HFFc6 (cell line): ENCODE data around the gene KIRREL3. TPM values are rescaled to one million over a fixed set of nuclear protein-coding genes. Genes with fewer than 3 reads are reported as not detected.

Experiments
- DNase-seq: peaks from one replicate; pipeline ENCODE4 v3.0.0-alpha.2; 2018
- H3K27ac Mint-ChIP-seq: 2 replicates; pipeline ENCODE4 v1.8.0; 2020; ENCODE audit warnings: mild to moderate bottlenecking, mixed read lengths
- H3K27me3 Mint-ChIP-seq: 2 replicates; pipeline ENCODE4 v1.8.0; 2021; ENCODE audit warnings: mild to moderate bottlenecking, moderate library complexity, mixed read lengths; ENCODE audit not compliant: insufficient read depth
- H3K36me3 Mint-ChIP-seq: 2 replicates; pipeline ENCODE4 v1.8.0; 2021; ENCODE audit warnings: low read depth, mixed read lengths
- H3K4me1 Mint-ChIP-seq: 2 replicates; pipeline ENCODE4 v1.8.0; 2020; ENCODE audit warnings: low read depth, mixed read lengths
- H3K4me3 Mint-ChIP-seq: 2 replicates; pipeline ENCODE4 v1.8.0; 2020; ENCODE audit warnings: mild to moderate bottlenecking, moderate library complexity, mixed read lengths
- H3K9me3 Mint-ChIP-seq: 2 replicates; pipeline ENCODE4 v1.8.0; 2020; ENCODE audit warnings: mild to moderate bottlenecking, mixed read lengths
- total RNA-seq, 6 experiments: library from RNA; stranded (reverse); fragmentation: NEBNext Ultra II Directional; extraction: Animal tissue kit (Norgen Biotek cat#: 25700); gene quantifications; 2 replicates in 1 of 6; 3 replicates in 5 of 6; pipeline ENCODE4 v1.2.3, GENCODE V29; 2021
- TF ChIP-seq, protein P1 (sequence below): fragments of 200-600 bp; sonication (generic); IDR thresholded peaks from 2 replicates; pipeline ENCODE4 v1.5.0; 2021; ENCODE audit warnings: antibody characterized with exemption, mild to moderate bottlenecking

The KIRREL3 gene
- total RNA-seq, 6 experiments from 2014 or later = 22.2 to 38.2 (median 33.2) TPM

DNA sequence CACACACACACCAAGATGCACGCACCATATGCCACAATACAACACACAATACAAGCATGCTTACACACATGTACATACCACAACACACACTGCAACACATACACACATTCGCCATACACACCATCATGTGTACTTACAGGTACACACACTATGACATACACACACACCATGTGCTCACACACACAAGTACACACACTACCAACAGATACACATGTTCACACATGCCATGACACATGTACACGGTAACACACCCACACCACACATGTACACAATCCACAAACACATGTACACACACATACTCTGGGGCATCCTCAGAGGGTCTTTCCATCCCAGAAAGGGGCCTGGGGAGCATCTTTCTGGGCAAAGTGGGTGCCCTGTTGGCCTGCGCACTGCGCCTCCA is 562.8 kb downstream of the KIRREL3 start:
- Mint-ChIP-seq H3K9me3 (no peaks in the 10 kb centered on the region), H3K27ac (no peak overlapping the region), H3K4me1 (peaks cover 5% of the 10 kb centered on the region), H3K4me3 (no peak overlapping the region), H3K27me3 (peaks cover 5% of the 10 kb centered on the region; the same call in 1 of the 2 replicates), H3K36me3 (no peaks in the 10 kb centered on the region)
- DNase-seq = no peak
- TF ChIP-seq, protein P1, sequence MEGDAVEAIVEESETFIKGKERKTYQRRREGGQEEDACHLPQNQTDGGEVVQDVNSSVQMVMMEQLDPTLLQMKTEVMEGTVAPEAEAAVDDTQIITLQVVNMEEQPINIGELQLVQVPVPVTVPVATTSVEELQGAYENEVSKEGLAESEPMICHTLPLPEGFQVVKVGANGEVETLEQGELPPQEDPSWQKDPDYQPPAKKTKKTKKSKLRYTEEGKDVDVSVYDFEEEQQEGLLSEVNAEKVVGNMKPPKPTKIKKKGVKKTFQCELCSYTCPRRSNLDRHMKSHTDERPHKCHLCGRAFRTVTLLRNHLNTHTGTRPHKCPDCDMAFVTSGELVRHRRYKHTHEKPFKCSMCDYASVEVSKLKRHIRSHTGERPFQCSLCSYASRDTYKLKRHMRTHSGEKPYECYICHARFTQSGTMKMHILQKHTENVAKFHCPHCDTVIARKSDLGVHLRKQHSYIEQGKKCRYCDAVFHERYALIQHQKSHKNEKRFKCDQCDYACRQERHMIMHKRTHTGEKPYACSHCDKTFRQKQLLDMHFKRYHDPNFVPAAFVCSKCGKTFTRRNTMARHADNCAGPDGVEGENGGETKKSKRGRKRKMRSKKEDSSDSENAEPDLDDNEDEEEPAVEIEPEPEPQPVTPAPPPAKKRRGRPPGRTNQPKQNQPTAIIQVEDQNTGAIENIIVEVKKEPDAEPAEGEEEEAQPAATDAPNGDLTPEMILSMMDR = no peak

DNA sequence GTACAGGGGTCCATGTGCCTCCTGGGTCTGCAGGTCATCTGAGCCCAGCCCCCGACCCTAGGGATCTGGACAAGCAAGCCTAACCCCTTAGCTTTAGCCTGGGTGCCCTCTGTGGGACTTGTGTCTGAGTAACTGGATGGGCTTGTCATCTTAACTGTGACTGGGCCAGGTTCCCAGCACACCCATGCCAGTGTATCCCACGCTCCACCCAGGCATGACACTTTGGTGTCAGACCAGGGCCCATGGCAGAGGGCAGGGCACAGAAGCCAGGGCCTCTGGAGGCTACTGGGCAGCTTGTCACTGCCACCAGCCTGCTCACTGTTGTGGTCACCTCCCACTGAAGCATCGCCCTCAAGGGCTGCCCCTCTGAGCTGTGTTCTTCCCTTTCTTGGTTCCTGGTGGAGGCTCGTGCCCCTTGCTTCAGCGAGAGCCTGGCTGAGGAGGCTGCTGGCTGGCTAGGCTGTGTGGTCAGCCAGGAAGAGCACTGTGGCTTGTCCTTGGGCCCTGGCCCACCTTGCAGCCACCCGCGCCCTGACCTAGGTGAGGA is 564.3 kb downstream of the KIRREL3 start:
- H3K4me3 Mint-ChIP-seq = no peak overlapping the region
- H3K27me3 Mint-ChIP-seq = peaks cover 8% of the 10 kb centered on the region; the same call in 1 of the 2 replicates
- TF ChIP-seq, protein P1 = no peak
- no peak for DNase-seq
- H3K4me1 Mint-ChIP-seq = peaks cover 18% of the 10 kb centered on the region
- peaks cover 2% of the 10 kb centered on the region; the same call in 1 of the 2 replicates for H3K36me3 Mint-ChIP-seq
- no peaks in the 10 kb centered on the region for H3K9me3 Mint-ChIP-seq
- no peak overlapping the region for H3K27ac Mint-ChIP-seq

DNA sequence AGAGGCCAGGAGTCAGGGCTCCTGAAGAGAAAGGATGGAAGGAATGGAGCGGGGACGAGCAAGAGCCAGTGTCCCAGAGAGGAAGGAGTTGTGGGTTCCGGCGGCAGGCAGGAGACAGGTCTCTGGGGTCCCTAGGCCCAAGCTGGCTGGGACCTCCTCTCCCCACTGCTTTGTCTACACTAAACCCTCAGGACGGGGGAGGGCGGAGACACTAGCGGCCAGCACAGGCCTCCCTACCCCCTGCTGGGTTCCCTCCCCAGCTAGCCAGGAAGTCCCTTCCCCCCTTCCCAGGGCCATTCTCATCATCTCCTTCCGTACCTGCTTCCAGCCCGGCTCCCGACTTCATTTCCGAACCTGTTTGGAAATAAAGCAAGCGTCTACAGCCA is 565.6 kb downstream of the KIRREL3 start:
- Mint-ChIP-seq H3K27me3 (peaks cover 5% of the 10 kb centered on the region; the same call in 1 of the 2 replicates), H3K4me3 (no peak overlapping the region), H3K4me1 (peaks cover 21% of the 10 kb centered on the region), H3K36me3 (peaks cover 6% of the 10 kb centered on the region), H3K27ac (no peak overlapping the region), H3K9me3 (no peaks in the 10 kb centered on the region)
- no peak for DNase-seq
- TF ChIP-seq, protein P1 = no peak

DNA sequence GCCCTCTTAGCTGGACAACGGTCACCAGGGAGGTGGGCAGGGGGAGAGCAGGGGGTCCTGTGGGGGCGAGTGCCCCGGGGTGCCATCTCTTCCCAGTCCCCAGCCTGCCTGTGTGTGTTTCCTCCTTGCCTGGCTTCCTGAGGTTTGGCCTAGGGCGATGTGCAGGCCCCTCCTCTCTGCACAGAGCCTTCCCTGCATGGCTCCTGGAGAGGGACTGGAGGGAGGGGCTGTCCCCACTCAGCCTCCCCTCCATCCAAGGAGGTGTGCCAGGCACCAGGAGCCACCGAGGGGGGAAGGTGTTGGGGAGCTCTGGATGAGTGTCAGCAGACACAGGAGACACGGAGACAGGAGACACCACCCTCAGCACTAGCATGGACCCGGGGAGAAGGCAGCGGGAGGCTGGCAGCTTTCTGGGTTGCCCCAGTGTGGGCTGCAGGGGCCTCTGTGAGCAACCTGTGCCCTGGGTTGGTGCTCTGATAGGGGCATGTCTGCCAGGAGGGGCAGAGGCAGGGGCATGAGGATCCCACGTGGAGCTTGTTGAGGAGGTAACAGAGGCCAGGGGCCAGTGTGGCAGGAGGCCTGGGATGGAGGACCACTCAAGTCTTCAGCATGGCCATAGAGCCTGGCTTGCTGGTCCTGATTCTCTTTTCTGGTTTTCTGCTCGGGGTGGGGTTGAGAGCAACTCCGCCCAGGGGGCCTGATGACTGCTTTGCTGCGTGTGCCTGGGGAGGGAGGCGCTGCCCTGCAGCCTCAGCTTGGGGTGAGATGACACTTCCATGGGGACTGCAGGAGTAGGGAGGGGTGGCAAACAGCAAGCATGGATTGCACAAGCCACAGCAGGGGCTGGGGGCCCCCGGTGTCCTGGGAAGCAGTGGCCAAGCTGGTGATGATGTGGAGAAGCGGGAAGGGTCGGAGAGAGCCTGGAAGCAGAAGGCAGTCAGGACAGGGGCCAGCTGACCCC is 566.3 kb downstream of the KIRREL3 start:
- no peak overlapping the region for H3K4me3 Mint-ChIP-seq
- H3K27me3 Mint-ChIP-seq = peaks cover 5% of the 10 kb centered on the region; the same call in 1 of the 2 replicates
- no peak for DNase-seq
- H3K27ac Mint-ChIP-seq = no peak overlapping the region
- H3K36me3 Mint-ChIP-seq = peaks cover 6% of the 10 kb centered on the region
- TF ChIP-seq, protein P1 = no peak
- H3K9me3 Mint-ChIP-seq = no peaks in the 10 kb centered on the region
- peaks cover 21% of the 10 kb centered on the region for H3K4me1 Mint-ChIP-seq

DNA sequence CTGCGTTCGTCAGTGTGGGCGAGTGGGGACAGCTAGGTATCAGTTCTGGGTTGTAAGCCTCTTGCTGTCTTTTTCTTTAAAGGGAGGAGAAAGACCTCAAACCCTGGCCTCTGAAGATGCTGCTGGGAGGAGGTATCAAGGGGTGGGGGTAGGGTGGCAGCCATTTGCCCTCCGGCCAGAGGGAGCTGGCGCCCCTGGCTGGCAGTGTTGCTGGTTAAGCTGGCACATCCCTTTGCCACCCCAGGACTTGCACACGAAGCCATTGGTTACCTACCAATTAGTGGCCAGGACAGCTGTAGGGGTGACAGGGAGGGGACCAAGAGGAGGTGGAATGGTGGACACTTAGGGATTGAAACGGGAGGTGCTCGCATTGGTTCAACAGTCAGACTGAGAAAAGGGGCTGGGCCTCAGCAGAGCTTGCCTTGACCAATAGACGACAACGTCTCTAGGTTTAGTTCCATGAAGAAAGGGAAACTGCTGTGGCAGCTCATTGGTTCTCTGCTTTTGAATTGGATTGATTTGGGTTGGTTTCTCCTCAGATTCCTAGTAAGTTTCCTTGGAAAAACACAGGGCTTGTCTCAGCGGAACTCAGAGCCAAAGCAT is 567.2 kb downstream of the KIRREL3 start:
- Mint-ChIP-seq H3K4me1 (peaks cover 21% of the 10 kb centered on the region), H3K36me3 (peaks cover 6% of the 10 kb centered on the region), H3K9me3 (no peaks in the 10 kb centered on the region), H3K4me3 (no peak overlapping the region), H3K27ac (peak overlapping the region; percentile 21; the same call in 1 of the 2 replicates), H3K27me3 (peaks cover 8% of the 10 kb centered on the region; the same call in 1 of the 2 replicates)
- DNase-seq = no peak
- TF ChIP-seq, protein P1 = no peak
